Activated naive CD8-positive, alpha-beta T cell treated with anti-CD3 and anti-CD28 coated beads, Interleukin-2, amount 50 U/mL, for 16 hours (primary cell): Measurements from ENCODE around the gene AIF1.
"Not testable (repeated sequence)": the region's sequence is repeated elsewhere in the genome, so short reads cannot be mapped to it uniquely, and the experiment has no call there.

Source experiments
- DNase-seq: peaks from one replicate; pipeline ENCODE4 v3.0.0-alpha.2; 2020; ENCODE audit warnings: low read depth, low spot score

AIF1 gene

DNA sequence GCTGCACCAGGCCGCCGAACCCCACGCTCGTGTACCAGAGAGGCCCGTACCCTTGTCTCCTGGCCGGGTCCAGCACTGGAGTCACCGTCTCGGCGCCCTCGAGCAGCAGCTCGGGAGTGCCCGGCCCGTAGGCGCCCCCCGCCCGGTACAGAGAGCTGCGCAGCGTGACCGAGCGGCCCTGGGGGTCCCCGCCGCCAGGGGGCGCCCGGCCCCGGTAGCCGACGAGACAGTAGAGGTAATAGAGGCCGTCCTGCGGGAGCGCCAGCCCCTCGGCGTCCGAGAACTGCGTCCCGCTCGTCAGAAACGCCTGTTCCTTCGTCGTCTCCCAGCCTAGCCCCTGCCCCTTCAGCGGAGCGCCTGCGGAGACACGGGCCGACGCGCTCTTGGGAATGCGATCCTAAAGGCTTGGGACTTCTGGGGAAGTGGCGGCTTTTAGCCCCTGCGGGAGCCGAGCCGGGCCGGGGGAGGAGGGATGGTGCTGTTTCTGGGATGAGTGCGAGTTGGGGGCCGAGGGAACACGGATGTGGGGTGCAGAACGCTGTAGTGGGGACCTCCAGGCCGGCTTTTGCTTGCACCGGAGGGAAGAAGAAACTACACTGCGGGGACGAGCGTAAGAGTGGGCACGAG is 34.1 kb upstream of the AIF1 start:
- DNase-seq: peak; percentile 75

DNA sequence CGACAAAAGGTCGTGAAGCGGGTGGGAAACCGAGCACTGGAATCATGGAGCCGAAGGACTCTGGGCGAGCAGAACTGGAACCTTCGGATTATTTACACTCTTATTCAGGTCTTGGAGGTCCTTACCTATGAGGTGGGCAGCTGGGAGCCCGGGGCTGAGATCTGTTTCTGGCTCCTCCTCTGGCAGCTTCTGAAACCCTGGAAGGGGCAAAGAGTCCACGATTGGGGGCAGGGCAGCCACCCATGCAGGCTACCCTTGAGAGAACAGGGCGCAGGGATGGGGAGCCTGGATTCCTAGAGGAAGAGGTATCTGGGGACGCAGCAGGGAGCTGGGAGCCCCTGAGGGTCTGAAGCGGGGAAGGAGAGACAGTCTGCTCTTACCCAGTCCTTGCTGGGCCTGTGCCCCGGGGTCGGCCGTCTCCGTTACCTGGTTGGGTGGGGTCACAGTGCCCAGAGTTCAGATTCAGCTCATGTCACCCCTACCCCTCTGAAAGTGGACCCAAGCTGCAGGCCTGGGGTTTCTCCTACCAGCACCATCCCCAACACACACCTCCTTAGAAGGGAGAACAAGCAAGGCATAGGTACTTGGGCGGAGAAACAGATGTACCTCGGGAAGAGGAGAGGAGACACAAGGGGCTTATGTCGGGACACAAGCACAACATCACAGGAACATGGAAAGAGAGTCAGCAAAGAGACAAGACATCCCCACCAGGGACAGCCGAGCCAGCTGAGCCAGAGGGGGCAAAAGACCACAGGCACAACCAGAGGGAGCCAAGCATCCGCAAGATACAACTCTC is 33.4 kb upstream of the AIF1 start:
- no peak for DNase-seq

DNA sequence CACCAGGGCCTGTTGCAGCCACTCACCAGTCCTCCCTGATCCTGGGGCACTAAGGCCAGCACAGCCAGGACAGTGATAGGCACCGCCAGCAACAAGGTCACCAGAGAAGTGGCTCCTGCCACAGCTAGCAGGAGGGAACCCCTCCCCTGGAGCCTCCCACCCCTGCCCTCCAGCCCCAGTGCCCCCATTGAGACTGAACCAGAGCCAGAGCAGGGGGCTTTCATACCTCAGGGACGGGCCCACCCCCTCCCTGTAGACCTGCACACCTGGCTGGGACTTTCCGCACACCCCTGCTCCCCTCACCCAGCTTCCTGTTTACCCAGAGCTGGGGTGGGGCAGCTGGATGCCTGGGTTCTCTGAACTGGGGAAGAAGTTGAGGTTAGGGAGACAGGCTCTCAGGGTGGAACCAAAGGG is 32.8 kb upstream of the AIF1 start, which contains the start of gene LTB:
Gene LTB (minus strand): TSS at position 195 of the 414 bp plus-strand sequence. CDS start 7 bp downstream, at position 188.
- no peak for DNase-seq

DNA sequence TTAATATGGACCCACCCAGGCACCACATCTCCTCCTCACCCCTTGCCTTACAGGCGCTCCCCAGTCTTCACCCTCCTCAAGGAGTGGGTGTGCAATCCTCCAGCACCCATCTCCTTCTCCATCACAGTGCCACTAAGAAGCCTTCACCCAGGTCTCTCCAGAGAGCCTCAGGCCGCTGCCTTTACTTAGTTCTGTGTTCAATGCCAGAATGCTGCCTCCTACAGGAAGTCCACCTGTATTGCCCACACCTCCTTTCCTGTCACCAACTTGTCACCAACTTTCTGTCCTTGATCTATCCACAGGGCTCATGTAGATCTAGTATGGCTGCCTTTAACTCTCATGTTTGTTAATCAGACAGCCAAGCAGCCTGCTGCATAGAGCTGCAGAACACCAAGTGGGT is 29.5 kb upstream of the AIF1 start:
- DNase-seq: no peak

DNA sequence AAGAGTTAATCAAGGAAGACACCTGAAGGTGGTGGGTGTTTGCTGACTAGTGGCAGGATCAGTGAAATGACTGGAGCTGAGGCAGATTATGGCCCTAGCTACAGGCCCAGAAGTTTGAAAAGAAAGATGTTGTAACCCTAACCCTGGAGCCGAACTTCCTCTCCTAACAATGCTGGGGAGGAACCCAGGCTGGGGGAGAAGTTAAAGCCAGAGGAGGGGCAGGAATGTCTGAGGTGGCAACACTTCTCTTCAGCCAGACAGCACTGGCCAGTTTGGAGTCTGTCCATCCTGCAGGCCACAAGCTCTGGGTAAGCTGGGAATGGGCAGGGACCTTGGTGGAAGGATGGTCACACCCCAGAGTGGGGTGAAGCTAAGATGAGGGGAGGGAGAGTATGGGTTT is 29.0 kb upstream of the AIF1 start, which contains the start of gene LST1:
Gene LST1 (plus strand): TSS at position 270 of the 400 bp plus-strand sequence. CDS start 1,023 bp downstream, outside the sequence.
- DNase-seq: no peak

DNA sequence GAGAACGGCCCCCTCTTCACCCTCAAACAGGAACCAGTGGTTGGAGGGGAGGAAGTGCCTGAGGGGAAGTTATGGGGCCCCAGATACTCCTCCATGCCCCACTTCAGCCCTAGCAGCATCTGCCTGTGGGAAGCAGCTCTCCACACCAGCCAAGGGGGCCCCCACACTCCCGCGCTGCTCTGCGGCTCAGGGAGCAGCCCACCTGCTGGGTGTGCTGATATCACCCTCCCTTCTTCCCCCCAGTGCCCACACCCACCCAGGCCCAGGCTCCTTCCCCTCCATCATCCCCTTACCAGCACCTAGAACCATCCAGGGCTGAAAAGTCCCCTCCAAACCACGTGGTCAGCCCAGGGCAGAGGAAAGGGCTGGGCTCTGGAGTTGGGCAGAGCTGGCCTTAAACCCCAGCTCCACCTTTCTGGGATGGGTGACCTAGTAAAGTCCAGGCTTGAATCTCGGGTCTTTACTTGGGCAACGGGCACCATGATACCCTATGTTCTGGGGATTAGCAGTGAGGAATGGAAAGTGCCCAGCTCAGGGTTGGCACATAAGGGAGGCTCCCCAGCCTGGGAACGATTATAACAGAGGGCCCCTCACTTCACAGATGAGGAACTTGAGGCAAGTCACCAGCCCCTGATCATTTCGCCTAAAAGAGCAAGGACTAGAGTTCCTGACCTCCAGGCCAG is 28.3 kb upstream of the AIF1 start:
- DNase-seq: no peak

GRCh38 chr6:31587791-31588777 is 26.9 kb upstream of the AIF1 start:
- no peak for DNase-seq

GRCh38 chr6:31588871-31589650 is 26.0 kb upstream of the AIF1 start:
- no peak for DNase-seq

GRCh38 chr6:31590691-31591090 is 24.3 kb upstream of the AIF1 start:
- not testable (repeated sequence) for DNase-seq

- no peak for DNase-seq
Observed at GRCh38 chr6:31592396-31592771, 22.6 kb upstream of the AIF1 start.

DNA sequence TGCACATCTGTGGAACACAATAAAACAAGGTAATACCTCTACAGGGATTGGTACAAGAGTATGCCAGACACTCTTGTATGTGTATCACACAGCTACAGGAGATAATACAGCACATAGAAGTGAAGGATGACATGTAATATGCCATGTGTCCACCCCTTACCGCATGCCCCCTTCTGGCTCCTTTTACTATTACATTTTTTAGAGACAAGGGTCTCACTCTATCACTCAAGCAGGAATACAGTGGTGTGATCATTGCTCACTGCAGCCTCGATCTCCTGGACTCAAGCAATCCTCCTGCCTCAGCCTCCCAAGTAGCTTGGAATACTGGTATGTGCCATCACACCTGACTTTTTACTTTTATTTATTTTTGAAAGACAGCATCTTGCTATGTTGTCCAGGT is 18.0 kb upstream of the AIF1 start:
- no peak for DNase-seq

GRCh38 chr6:31607317-31607716 is 7.7 kb upstream of the AIF1 start:
- no peak for DNase-seq

- no peak for DNase-seq
Observed at GRCh38 chr6:31609519-31610406, 5.3 kb upstream of the AIF1 start.

DNA sequence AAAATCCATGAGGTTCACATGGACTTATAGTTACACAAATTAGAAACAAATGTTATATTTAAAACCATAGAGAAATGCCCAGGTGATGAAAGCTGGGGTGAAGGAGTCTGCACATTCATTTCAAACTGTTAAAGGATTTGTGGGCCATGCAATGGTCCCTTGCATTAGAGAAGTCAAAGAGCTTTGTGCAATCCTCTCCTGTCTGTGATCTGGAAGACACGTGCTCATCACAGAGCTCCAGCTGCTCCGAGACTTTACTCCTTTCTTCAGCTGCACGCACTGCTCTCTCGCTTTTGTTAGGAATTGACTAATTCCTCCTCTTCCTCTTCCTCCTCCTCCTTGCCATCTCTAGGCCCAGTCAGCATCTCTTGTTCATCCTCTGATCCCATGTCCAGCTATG is 4.1 kb upstream of the AIF1 start:
- DNase-seq: no peak

DNA sequence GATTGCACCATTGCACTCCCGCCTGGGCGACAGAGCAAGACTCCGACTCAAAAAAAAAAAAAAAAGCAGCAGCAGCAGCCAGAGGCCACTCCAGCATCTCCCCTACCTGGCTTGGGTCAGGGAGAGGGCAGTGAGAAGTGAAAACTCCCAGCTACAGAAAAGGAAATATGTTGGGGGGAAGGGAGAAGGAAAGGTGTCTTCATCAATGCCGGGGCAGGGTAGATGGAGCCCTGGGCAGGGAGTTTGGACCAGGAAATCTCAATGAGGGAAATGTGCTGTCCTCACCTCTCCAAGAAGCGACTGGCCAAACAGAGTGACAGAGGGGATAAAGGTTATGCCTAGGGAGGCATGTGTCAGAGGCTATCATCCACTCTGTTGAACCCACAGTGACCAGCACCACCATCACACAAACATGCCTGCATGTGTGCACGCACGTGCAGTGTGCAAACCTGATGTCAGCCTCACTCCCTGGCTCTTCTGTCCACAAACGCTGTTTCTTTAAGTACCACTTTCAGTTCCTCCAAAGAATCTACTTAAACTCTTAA is 887 bp upstream of the AIF1 start:
- no peak for DNase-seq

DNA sequence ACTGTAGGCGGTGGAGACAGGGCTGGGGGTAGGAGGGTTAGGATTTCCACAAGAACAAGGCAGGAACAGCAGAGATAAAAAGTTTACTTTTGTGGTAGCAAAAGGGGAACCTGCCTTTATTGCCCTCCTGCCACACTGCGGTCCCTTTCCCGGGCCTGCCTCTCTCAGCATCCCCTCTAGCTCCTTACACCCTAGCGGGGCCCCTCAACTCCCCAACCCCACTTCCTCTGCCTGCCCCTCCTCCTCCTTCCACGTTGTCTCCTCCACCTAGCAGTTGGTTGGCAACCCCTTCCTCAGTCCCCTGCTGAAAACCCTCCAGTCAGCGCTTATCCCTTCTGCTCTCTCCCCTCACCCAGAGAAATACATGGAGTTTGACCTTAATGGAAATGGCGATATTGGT is 714 bp downstream of the AIF1 start:
- no peak for DNase-seq

DNA sequence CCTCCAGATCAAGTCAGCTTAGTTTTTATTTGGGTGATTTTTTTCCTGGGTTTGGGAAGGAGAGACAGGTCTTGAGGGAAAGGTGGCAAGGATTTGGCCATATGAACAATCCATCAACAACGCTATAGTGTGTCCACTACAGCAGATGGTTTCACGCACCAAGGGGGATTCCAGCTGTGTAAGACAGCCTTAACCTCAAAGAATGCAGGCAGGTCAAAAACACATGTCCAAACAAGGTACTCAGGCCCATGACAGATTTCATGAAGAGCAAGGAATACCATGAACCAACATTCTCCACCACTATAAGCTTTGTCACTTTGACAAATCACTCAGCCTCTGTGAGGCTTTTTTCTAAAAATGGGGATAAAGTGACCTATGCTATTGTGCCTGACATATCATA is 2.0 kb downstream of the AIF1 start:
- DNase-seq: no peak

- peak; percentile 93 for DNase-seq
Observed at GRCh38 chr6:31619805-31620585, 5.0 kb downstream of the AIF1 start.
